Endothelial cell of umbilical vein (primary cell): ENCODE data around the gene CYP46A1. TPM values are rescaled to one million over a fixed set of nuclear protein-coding genes. Genes with fewer than 3 reads are reported as not detected.

ENCODE experiments used
- BruUV-seq: library from RNA; stranded (reverse); fragments of 400-500 nt; replicated peaks from 2 replicates; lab custom pipeline; 2021; lab: Mats Ljungman, UMichigan
- CTCF ChIA-PET: fragments of 300-600, 350-600 bp; sonication (Branson Sonifier 250); formaldehyde crosslinking; loops from one replicate; lab custom pipeline; 2021; ENCODE audit warnings: antibody characterized with exemption, inconsistent platforms; lab: Charles Lee
- POLR2A ChIA-PET: fragments of 300-600, 350-600 bp; sonication (Branson Sonifier 250); formaldehyde crosslinking; loops from one replicate; lab custom pipeline; 2021; ENCODE audit warnings: antibody characterized with exemption, inconsistent platforms; lab: Charles Lee
- DNase-seq: peaks from one replicate; pipeline ENCODE4 v3.0.0-alpha.2; 2011; ENCODE audit warnings: low read depth, low spot score
- FAIRE-seq: peaks from 2 replicates; lab custom pipeline; 2011; peaks lifted over from hg19 to GRCh38; lab: Jason Lieb, UNC
- H2AFZ ChIP-seq: 2 replicates; pipeline ENCODE4 v1.6.0; 2012; ENCODE audit warnings: low read depth, low read length, control low read depth, inconsistent platforms
- H3K27ac ChIP-seq: 2 replicates; pipeline ENCODE4 v1.5.1; 2011; ENCODE audit warnings: low read depth, mild to moderate bottlenecking, control low read depth, low read length, moderate library complexity; ENCODE audit not compliant: insufficient read depth
- H3K27me3 ChIP-seq, 2 experiments: 2 replicates each; pipeline versions ENCODE4 v1.6.0 to v1.6.1; 2011; ENCODE audit warnings: low read length in 2 of 2, mixed read lengths in 1 of 2; ENCODE audit not compliant: control insufficient read depth in 2 of 2, insufficient read depth in 2 of 2
- H3K36me3 ChIP-seq, 2 experiments: 2 replicates in 1 of 2; 3 replicates in 1 of 2; pipeline ENCODE4 v1.5.1; 2011; ENCODE audit warnings: low read length in 2 of 2, mild to moderate bottlenecking in 1 of 2, moderate library complexity in 1 of 2; ENCODE audit not compliant: control insufficient read depth in 2 of 2, insufficient read depth in 2 of 2; ENCODE audit errors: extremely low read depth in 1 of 2
- H3K4me1 ChIP-seq: 3 replicates; pipeline ENCODE4 v1.5.1; 2011; ENCODE audit warnings: mild to moderate bottlenecking, low read length; ENCODE audit not compliant: control insufficient read depth, insufficient read depth; ENCODE audit errors: extremely low read depth
- H3K4me2 ChIP-seq: 2 replicates; pipeline ENCODE4 v1.6.1; 2011; ENCODE audit warnings: low read length, control low read depth, mixed read lengths; ENCODE audit not compliant: insufficient read depth
- H3K4me3 ChIP-seq, 3 experiments: fragments of 200-600 bp in 1 of 3; sonication (generic), shearing (Covaris generic) in 1 of 3; replicated peaks in 1 of 3; 2 replicates each; pipeline ENCODE4 v1.5.1; 2011 to 2016; ENCODE audit warnings: control low read depth in 3 of 3, low read length in 3 of 3, mild to moderate bottlenecking in 2 of 3, inconsistent platforms in 1 of 3, low read depth in 1 of 3, moderate library complexity in 1 of 3; ENCODE audit not compliant: insufficient read depth in 1 of 3
- H3K79me2 ChIP-seq: 2 replicates; pipeline ENCODE4 v1.6.0; 2012; ENCODE audit warnings: low read length, inconsistent platforms; ENCODE audit not compliant: control insufficient read depth, insufficient read depth
- H3K9ac ChIP-seq: replicated peaks from 2 replicates; pipeline ENCODE3; 2011; ENCODE audit warnings: low read length, control low read depth; ENCODE audit not compliant: insufficient read depth; ENCODE audit errors: extremely low read depth
- H3K9me1 ChIP-seq: replicated peaks from 3 replicates; pipeline ENCODE4 v1.6.0; 2011; ENCODE audit warnings: mild to moderate bottlenecking, low read length; ENCODE audit not compliant: control insufficient read depth, insufficient read depth; ENCODE audit errors: extremely low read depth
- H3K9me3 ChIP-seq: replicated peaks from 2 replicates; pipeline ENCODE4 v1.5.1; 2012; ENCODE audit warnings: low read length, inconsistent platforms; ENCODE audit not compliant: control insufficient read depth, insufficient read depth
- H4K20me1 ChIP-seq: replicated peaks from 2 replicates; pipeline ENCODE3; 2011; ENCODE audit warnings: mild to moderate bottlenecking, low read length; ENCODE audit not compliant: control insufficient read depth, insufficient read depth; ENCODE audit errors: extremely low read depth
- EZH2 ChIP-seq: IDR thresholded peaks from 2 replicates; pipeline ENCODE4 v1.6.1; 2012; ENCODE audit warnings: borderline replicate concordance, low read depth, mild to moderate bottlenecking, moderate library complexity, low read length, inconsistent platforms; ENCODE audit not compliant: severe bottlenecking
- FOS ChIP-seq: IDR thresholded peaks from 2 replicates; pipeline ENCODE4 v1.6.1; 2011; ENCODE audit warnings: mild to moderate bottlenecking, low read length, moderate library complexity, borderline replicate concordance; ENCODE audit not compliant: insufficient read depth
- GATA2 ChIP-seq: IDR thresholded peaks from 2 replicates; pipeline ENCODE4 v1.7.0; 2011; ENCODE audit warnings: low read depth, mild to moderate bottlenecking, moderate library complexity, mixed read lengths, low read length; ENCODE audit not compliant: insufficient read length, insufficient read depth
- JUN ChIP-seq: IDR thresholded peaks from 2 replicates; pipeline ENCODE4 v1.6.1; 2011; ENCODE audit warnings: borderline replicate concordance, low read depth; ENCODE audit not compliant: insufficient read length, insufficient read depth
- MYC ChIP-seq: IDR thresholded peaks from one replicate; pipeline ENCODE4 v1.6.1; 2011; ENCODE audit warnings: mild to moderate bottlenecking, low read depth, low read length
- POLR2A ChIP-seq: IDR thresholded peaks from 2 replicates; pipeline ENCODE4 v1.6.1; 2012; ENCODE audit warnings: low read depth, mild to moderate bottlenecking, control low read depth, low read length
- POLR2AphosphoS5 ChIP-seq: IDR thresholded peaks from 2 replicates; pipeline ENCODE4 v1.6.1; 2012; ENCODE audit warnings: low read depth, mild to moderate bottlenecking, control low read depth, low read length, moderate library complexity; ENCODE audit not compliant: insufficient read depth
- dilution Hi-C: fragments of 300-500 bp; cut with MboI; formaldehyde crosslinking; loops from one replicate; pipeline ENCODE4 v1.15.0; 2019; ENCODE audit warnings: low sequenced_read_pairs; ENCODE audit not compliant: extremely low pct_ligation_motif_present
- intact Hi-C: fragments of 100-400 bp; cut with micrococcal nuclease; formaldehyde crosslinking; loops from one replicate; pipeline ENCODE4 v1.10.0; 2022
- polyA plus RNA-seq, 4 experiments: library from polyadenylated mRNA; depleted of rRNA in 3 of 4; stranded (reverse) in 3 of 4; unstranded in 1 of 4; fragments of >200 nt; gene quantifications; 2 replicates each; pipeline versions ENCODE4 v1.2.1 to v1.2.3, GENCODE V29; 2011 to 2012; ENCODE audit warnings: missing spikeins in 1 of 4
- total RNA-seq: library from RNA; stranded (reverse); gene quantifications from 2 replicates; pipeline ENCODE4 v1.2.3, GENCODE V29; 2021
- TF ChIP-seq, protein P1 (sequence below), 2 donors: IDR thresholded peaks; 1 replicate in 1 of 2; 2 replicates in 1 of 2; pipeline ENCODE4 v1.5.1; 2011; ENCODE audit warnings: low read length in 2 of 2, mild to moderate bottlenecking in 2 of 2, moderate library complexity in 2 of 2, control low read depth in 1 of 2, inconsistent platforms in 1 of 2, low read depth in 1 of 2; ENCODE audit not compliant: insufficient read depth in 1 of 2; ENCODE audit errors: extremely low read depth in 1 of 2
- TF ChIP-seq, protein P2 (sequence below): IDR thresholded peaks from 2 replicates; pipeline ENCODE4 v1.6.1; 2011; ENCODE audit not compliant: insufficient read depth, insufficient read length

CYP46A1 gene
- total and polyA plus RNA-seq, 2 donors (not counting 3 experiments of a cell fraction or from before 2014, with no cell fraction given) = 0.03 to 0.24 TPM

DNA sequence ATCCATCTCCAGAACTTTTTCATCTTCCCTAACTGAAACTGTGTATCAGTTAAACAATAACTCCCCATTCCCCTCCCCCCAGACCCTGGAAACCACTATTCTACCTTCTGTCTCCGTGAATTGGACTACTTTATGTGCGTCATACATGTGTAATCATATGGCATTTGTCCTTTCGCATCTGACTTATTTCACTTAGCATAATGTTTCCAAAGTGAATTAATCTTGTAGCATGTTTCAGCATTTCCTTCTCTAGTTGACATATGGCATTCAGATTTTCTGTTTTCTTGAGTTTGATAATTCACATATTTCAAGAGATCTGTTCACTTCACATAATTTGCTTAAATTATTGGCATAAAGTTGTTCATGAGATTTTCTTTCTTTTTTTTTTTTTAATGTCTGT, 9.8 kb downstream of the CYP46A1 start:
- Histone ChIP-seq H3K9me1 (no peaks in the 10 kb centered on the region), H3K27ac (no peak overlapping the region), H3K4me3 (no peak overlapping the region), H4K20me1 (no peaks in the 10 kb centered on the region), H3K4me2 (no peak overlapping the region), H3K9ac (no peak overlapping the region), H3K79me2 (no peaks in the 10 kb centered on the region), H2AFZ (no peak overlapping the region), H3K36me3 (no peaks in the 10 kb centered on the region), H3K9me3 (no peaks in the 10 kb centered on the region), H3K27me3 (peaks cover 16 to 21% of the 10 kb centered on the region in 2 experiments), H3K4me1 (no peaks in the 10 kb centered on the region)
- intact Hi-C loops = no loop called here
- DNase-seq (no peak), FAIRE-seq (no peak)
- TF ChIP-seq, protein P1, sequence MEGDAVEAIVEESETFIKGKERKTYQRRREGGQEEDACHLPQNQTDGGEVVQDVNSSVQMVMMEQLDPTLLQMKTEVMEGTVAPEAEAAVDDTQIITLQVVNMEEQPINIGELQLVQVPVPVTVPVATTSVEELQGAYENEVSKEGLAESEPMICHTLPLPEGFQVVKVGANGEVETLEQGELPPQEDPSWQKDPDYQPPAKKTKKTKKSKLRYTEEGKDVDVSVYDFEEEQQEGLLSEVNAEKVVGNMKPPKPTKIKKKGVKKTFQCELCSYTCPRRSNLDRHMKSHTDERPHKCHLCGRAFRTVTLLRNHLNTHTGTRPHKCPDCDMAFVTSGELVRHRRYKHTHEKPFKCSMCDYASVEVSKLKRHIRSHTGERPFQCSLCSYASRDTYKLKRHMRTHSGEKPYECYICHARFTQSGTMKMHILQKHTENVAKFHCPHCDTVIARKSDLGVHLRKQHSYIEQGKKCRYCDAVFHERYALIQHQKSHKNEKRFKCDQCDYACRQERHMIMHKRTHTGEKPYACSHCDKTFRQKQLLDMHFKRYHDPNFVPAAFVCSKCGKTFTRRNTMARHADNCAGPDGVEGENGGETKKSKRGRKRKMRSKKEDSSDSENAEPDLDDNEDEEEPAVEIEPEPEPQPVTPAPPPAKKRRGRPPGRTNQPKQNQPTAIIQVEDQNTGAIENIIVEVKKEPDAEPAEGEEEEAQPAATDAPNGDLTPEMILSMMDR (IDR thresholded peaks at IDR 0.05; ENCODE audit: extremely low read depth in 1 of 2, insufficient read depth in 1 of 2, low read depth in 1 of 2, low read length in 2 of 2) = no peak
- no peak for TF ChIP-seq FOS
- no peak for TF ChIP-seq POLR2AphosphoS5
- TF ChIP-seq GATA2 = no peak
- TF ChIP-seq, protein P2, sequence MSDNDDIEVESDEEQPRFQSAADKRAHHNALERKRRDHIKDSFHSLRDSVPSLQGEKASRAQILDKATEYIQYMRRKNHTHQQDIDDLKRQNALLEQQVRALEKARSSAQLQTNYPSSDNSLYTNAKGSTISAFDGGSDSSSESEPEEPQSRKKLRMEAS = no peak
- no peak for TF ChIP-seq JUN
- no peak for TF ChIP-seq MYC
- TF ChIP-seq POLR2A = no peak
- TF ChIP-seq EZH2 = no peak
- ChIA-PET POLR2A (no interaction called here), CTCF (no interaction called here)
- dilution Hi-C loops = no loop called here
- no TSS peak for BruUV-seq
